Measurements from ENCODE around the gene MCL1. TPM values are rescaled to one million over a fixed set of nuclear protein-coding genes. Genes with fewer than 3 reads are reported as not detected.

MCL1 gene
- total and polyA plus RNA-seq, 10 of the 15 experiments (the other 5 are each of a cell fraction or from before 2014, with no cell fraction given), result 18.1 to 148 (median 86.4) TPM

DNA sequence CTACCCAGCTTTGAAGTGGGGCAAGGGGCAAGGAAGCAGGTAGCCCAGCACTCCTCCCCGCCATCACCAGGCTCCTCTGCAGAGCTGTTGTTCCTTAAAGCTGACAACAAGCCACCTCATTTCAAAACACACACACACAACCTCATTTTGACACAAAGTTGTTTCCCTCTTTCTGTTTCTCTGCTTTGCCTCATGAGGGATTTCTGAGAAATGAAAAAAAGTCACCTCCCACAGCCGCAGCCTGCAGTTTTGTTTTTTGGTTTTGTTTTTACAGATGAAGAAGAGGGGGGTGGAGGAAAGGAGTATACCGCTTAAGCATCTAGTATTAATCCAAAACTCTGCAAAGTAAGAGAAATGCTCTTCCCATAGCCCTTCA, 12.1 kb downstream of the MCL1 start (continued):
- TF ChIP-seq PRDM15 (CRISPR knock-in tag; IDR thresholded peaks at IDR 0.05) (no peak), TAF1 (IDR thresholded peaks at IDR 0.05; ENCODE audit: borderline replicate concordance, low read depth, low read length) (no peak), CREM (IDR thresholded peaks at IDR 0.05; ENCODE audit: low read depth) (peak; percentile 78), DPF2 (IDR thresholded peaks at IDR 0.05) (no peak), RB1 (IDR thresholded peaks at IDR 0.05; ENCODE audit: borderline replicate concordance) (no peak), ZNF622 (IDR thresholded peaks at IDR 0.05) (no peak), GATAD2B (conservative IDR thresholded peaks at IDR 0.05; ENCODE audit: low read depth) (no peak), SMARCA5 (IDR thresholded peaks at IDR 0.05) (no peak), RBBP5 (conservative IDR thresholded peaks at IDR 0.05) (no peak), HDGF (IDR thresholded peaks at IDR 0.05) (no peak), NR2C2 (IDR thresholded peaks at IDR 0.05; ENCODE audit: borderline replicate concordance, control insufficient read depth, insufficient read length, low read depth) (no peak), CBFB (IDR thresholded peaks at IDR 0.05; ENCODE audit: low read depth) (peak; percentile 59; the same call in 1 of the 2 replicates), BRCA1 (IDR thresholded peaks at IDR 0.05; ENCODE audit: low read depth, low read length) (no peak), RUNX3 (IDR thresholded peaks at IDR 0.05; ENCODE audit: low read length) (no peak), ZSCAN29 (IDR thresholded peaks at IDR 0.05) (no peak), FOXM1 (IDR thresholded peaks at IDR 0.05; ENCODE audit: low read depth, low read length) (no peak), NFIC (IDR thresholded peaks at IDR 0.05; ENCODE audit: low read depth, low read length) (no peak), SREBF1 (IDR thresholded peaks at IDR 0.05; ENCODE audit: low read length) (peak; percentile 41; the same call in 1 of the 2 replicates), KDM1A (IDR thresholded peaks at IDR 0.05; ENCODE audit: borderline replicate concordance) (no peak), YBX1 (IDR thresholded peaks at IDR 0.05) (no peak), MEF2A (IDR thresholded peaks at IDR 0.05; ENCODE audit: insufficient read depth, low read depth, low read length) (peak; percentile 72; the same call in 1 of the 2 replicates), PML (IDR thresholded peaks at IDR 0.05; ENCODE audit: low read length) (no peak), MYC (IDR thresholded peaks at IDR 0.05; ENCODE audit: insufficient read depth, insufficient read length, insufficient replicate concordance, low read length, severe bottlenecking) (no peak)
- TF ChIP-seq, protein P1, sequence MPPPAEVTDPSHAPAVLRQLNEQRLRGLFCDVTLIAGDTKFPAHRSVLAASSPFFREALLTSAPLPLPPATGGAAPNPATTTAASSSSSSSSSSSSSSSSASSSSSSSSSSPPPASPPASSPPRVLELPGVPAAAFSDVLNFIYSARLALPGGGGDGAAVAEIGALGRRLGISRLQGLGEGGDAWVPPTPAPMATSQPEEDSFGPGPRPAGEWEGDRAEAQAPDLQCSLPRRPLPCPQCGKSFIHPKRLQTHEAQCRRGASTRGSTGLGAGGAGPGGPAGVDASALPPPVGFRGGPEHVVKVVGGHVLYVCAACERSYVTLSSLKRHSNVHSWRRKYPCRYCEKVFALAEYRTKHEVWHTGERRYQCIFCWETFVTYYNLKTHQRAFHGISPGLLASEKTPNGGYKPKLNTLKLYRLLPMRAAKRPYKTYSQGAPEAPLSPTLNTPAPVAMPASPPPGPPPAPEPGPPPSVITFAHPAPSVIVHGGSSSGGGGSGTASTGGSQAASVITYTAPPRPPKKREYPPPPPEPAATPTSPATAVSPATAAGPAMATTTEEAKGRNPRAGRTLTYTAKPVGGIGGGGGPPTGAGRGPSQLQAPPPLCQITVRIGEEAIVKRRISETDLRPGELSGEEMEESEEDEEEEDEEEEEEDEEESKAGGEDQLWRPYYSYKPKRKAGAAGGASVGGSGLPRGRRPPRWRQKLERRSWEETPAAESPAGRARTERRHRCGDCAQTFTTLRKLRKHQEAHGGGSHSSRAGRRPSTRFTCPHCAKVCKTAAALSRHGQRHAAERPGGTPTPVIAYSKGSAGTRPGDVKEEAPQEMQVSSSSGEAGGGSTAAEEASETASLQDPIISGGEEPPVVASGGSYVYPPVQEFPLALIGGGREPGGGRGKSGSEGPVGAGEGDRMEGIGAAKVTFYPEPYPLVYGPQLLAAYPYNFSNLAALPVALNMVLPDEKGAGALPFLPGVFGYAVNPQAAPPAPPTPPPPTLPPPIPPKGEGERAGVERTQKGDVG (CRISPR knock-in tag; IDR thresholded peaks at IDR 0.05), result no peak
- TF ChIP-seq, protein P2, sequence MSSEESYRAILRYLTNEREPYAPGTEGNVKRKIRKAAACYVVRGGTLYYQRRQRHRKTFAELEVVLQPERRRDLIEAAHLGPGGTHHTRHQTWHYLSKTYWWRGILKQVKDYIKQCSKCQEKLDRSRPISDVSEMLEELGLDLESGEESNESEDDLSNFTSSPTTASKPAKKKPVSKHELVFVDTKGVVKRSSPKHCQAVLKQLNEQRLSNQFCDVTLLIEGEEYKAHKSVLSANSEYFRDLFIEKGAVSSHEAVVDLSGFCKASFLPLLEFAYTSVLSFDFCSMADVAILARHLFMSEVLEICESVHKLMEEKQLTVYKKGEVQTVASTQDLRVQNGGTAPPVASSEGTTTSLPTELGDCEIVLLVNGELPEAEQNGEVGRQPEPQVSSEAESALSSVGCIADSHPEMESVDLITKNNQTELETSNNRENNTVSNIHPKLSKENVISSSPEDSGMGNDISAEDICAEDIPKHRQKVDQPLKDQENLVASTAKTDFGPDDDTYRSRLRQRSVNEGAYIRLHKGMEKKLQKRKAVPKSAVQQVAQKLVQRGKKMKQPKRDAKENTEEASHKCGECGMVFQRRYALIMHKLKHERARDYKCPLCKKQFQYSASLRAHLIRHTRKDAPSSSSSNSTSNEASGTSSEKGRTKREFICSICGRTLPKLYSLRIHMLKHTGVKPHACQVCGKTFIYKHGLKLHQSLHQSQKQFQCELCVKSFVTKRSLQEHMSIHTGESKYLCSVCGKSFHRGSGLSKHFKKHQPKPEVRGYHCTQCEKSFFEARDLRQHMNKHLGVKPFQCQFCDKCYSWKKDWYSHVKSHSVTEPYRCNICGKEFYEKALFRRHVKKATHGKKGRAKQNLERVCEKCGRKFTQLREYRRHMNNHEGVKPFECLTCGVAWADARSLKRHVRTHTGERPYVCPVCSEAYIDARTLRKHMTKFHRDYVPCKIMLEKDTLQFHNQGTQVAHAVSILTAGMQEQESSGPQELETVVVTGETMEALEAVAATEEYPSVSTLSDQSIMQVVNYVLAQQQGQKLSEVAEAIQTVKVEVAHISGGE (CRISPR knock-in tag; IDR thresholded peaks at IDR 0.05), result no peak
